ENCODE data around the gene OLA1. TPM values are rescaled to one million over a fixed set of nuclear protein-coding genes. Genes with fewer than 3 reads are reported as not detected.

OLA1 gene
- total and polyA plus RNA-seq, 2 of the 13 experiments (the other 11 are each of a cell fraction or from before 2014, with no cell fraction given), result 153 to 241 TPM

DNA sequence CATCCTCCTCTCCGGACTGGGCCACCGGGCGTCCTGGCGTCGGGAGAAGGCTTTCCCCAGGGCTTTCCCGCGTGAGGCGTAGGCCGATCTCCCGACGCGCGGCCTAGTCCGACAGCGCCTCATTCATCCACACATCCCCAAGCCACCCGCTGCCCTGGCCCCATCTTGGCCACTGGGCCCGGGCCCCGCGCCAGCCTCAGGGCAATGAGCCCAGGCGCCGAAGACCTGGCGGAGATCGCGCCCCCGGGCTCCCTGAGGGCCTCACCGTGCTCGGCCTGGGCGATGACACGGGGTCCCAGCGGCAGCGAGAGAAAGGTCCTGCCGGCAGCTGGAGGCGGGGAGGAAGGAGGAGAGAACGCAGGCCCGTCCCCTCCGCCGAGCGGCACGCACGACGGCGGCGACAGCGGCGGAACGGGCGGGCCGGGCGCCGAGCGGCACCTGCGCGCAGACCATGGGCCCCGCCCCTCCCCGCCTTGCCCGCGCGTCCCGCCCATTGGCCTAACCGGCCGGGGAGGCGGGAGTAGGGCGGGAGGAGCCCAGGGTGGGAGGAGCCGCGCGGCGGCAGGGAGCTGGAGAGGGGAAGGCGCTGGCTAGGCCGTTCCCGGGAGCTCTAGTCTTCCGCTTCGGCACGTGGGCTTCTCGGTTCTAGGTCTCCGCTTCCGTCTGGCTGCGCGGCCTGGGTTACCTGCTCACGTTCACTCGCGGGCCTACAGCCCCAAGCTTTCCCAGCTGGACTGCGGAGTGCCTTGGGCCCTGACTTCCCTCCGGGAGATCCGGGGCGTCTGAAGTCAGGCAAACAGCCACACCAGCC lies at the start of gene OLA1 (continued):
- TF ChIP-seq, protein P1, sequence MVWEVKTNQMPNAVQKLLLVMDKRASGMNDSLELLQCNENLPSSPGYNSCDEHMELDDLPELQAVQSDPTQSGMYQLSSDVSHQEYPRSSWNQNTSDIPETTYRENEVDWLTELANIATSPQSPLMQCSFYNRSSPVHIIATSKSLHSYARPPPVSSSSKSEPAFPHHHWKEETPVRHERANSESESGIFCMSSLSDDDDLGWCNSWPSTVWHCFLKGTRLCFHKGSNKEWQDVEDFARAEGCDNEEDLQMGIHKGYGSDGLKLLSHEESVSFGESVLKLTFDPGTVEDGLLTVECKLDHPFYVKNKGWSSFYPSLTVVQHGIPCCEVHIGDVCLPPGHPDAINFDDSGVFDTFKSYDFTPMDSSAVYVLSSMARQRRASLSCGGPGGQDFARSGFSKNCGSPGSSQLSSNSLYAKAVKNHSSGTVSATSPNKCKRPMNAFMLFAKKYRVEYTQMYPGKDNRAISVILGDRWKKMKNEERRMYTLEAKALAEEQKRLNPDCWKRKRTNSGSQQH (CRISPR knock-in tag; IDR thresholded peaks at IDR 0.05; ENCODE audit: low read depth), result peak; percentile 99
- TF ChIP-seq POLR2AphosphoS2 (IDR thresholded peaks at IDR 0.05; ENCODE audit: low read depth, low read length) (no peak), SPEN (CRISPR knock-in tag; IDR thresholded peaks at IDR 0.05; ENCODE audit: low read depth) (peak; percentile 97), THAP11 (CRISPR knock-in tag; IDR thresholded peaks at IDR 0.05) (no peak; the same call in none of the 2 replicates), ZKSCAN1 (IDR thresholded peaks at IDR 0.05; ENCODE audit: low read length) (no peak), SMC3 (IDR thresholded peaks at IDR 0.05; ENCODE audit: low read length) (no peak), ISX (CRISPR knock-in tag; conservative IDR thresholded peaks at IDR 0.05) (peak; percentile 81; the same call in 1 of the 2 replicates), ZNF274 (CRISPR knock-in tag; IDR thresholded peaks at IDR 0.05) (peak; percentile 96), ATAD3A (CRISPR knock-in tag; IDR thresholded peaks at IDR 0.05) (0 out of 2 replicates have a peak, but pooled peaks have one; percentile 15), SOX13 (IDR thresholded peaks at IDR 0.05) (no peak), SOX13 (CRISPR knock-in tag; conservative IDR thresholded peaks at IDR 0.05 in 1 of 2, IDR thresholded peaks at IDR 0.05 in 1 of 2) (peak in 1 of 2 experiments; percentile 11; a peak in 1 of 4 replicates), JDP2 (CRISPR knock-in tag; IDR thresholded peaks at IDR 0.05; ENCODE audit: borderline replicate concordance) (no peak; the same call in 1 of the 2 replicates), ZNF468 (CRISPR knock-in tag; IDR thresholded peaks at IDR 0.05) (no peak)
- TF ChIP-seq, protein P2, sequence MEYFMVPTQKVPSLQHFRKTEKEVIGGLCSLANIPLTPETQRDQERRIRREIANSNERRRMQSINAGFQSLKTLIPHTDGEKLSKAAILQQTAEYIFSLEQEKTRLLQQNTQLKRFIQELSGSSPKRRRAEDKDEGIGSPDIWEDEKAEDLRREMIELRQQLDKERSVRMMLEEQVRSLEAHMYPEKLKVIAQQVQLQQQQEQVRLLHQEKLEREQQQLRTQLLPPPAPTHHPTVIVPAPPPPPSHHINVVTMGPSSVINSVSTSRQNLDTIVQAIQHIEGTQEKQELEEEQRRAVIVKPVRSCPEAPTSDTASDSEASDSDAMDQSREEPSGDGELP (IDR thresholded peaks at IDR 0.05; ENCODE audit: borderline replicate concordance, low read depth), result no peak; the same call in 1 of the 2 replicates
- TF ChIP-seq, protein P3, sequence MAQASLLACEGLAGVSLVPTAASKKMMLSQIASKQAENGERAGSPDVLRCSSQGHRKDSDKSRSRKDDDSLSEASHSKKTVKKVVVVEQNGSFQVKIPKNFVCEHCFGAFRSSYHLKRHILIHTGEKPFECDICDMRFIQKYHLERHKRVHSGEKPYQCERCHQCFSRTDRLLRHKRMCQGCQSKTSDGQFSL (CRISPR knock-in tag; IDR thresholded peaks at IDR 0.05), result peak; percentile 31
- TF ChIP-seq, protein P4, sequence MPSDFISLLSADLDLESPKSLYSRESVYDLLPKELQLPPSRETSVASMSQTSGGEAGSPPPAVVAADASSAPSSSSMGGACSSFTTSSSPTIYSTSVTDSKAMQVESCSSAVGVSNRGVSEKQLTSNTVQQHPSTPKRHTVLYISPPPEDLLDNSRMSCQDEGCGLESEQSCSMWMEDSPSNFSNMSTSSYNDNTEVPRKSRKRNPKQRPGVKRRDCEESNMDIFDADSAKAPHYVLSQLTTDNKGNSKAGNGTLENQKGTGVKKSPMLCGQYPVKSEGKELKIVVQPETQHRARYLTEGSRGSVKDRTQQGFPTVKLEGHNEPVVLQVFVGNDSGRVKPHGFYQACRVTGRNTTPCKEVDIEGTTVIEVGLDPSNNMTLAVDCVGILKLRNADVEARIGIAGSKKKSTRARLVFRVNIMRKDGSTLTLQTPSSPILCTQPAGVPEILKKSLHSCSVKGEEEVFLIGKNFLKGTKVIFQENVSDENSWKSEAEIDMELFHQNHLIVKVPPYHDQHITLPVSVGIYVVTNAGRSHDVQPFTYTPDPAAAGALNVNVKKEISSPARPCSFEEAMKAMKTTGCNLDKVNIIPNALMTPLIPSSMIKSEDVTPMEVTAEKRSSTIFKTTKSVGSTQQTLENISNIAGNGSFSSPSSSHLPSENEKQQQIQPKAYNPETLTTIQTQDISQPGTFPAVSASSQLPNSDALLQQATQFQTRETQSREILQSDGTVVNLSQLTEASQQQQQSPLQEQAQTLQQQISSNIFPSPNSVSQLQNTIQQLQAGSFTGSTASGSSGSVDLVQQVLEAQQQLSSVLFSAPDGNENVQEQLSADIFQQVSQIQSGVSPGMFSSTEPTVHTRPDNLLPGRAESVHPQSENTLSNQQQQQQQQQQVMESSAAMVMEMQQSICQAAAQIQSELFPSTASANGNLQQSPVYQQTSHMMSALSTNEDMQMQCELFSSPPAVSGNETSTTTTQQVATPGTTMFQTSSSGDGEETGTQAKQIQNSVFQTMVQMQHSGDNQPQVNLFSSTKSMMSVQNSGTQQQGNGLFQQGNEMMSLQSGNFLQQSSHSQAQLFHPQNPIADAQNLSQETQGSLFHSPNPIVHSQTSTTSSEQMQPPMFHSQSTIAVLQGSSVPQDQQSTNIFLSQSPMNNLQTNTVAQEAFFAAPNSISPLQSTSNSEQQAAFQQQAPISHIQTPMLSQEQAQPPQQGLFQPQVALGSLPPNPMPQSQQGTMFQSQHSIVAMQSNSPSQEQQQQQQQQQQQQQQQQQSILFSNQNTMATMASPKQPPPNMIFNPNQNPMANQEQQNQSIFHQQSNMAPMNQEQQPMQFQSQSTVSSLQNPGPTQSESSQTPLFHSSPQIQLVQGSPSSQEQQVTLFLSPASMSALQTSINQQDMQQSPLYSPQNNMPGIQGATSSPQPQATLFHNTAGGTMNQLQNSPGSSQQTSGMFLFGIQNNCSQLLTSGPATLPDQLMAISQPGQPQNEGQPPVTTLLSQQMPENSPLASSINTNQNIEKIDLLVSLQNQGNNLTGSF (CRISPR knock-in tag; IDR thresholded peaks at IDR 0.05), result peak; percentile 94
- TF ChIP-seq, protein P5, sequence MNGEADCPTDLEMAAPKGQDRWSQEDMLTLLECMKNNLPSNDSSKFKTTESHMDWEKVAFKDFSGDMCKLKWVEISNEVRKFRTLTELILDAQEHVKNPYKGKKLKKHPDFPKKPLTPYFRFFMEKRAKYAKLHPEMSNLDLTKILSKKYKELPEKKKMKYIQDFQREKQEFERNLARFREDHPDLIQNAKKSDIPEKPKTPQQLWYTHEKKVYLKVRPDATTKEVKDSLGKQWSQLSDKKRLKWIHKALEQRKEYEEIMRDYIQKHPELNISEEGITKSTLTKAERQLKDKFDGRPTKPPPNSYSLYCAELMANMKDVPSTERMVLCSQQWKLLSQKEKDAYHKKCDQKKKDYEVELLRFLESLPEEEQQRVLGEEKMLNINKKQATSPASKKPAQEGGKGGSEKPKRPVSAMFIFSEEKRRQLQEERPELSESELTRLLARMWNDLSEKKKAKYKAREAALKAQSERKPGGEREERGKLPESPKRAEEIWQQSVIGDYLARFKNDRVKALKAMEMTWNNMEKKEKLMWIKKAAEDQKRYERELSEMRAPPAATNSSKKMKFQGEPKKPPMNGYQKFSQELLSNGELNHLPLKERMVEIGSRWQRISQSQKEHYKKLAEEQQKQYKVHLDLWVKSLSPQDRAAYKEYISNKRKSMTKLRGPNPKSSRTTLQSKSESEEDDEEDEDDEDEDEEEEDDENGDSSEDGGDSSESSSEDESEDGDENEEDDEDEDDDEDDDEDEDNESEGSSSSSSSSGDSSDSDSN (CRISPR knock-in tag; IDR thresholded peaks at IDR 0.05), result peak; percentile 99

Measured in HepG2 (cell line).